GM12878 (cell line): Measurements from ENCODE around the gene EXOSC6. TPM values are rescaled to one million over a fixed set of nuclear protein-coding genes. Genes with fewer than 3 reads are reported as not detected.

Experiments used
- CBX5 ChIP-seq: sonication (generic); IDR thresholded peaks from 2 replicates; pipeline ENCODE4 v1.6.1; 2016; ENCODE audit warnings: low read depth, moderate library complexity, mild to moderate bottlenecking, inconsistent platforms
- GABPA ChIP-seq: IDR thresholded peaks from 2 replicates; pipeline ENCODE4 v1.6.1; 2014; ENCODE audit warnings: antibody characterized with exemption, low read depth, mild to moderate bottlenecking, inconsistent platforms
- IKZF1 ChIP-seq: fragments of 450-650 bp; conservative IDR thresholded peaks from 2 replicates; pipeline ENCODE4 v1.6.1; 2017; ENCODE audit warnings: antibody characterized with exemption, mild to moderate bottlenecking
- NBN ChIP-seq: fragments of 450-650 bp; IDR thresholded peaks from 2 replicates; pipeline ENCODE4 v1.6.1; 2016
- NR2C1 ChIP-seq: fragments of 450-650 bp; IDR thresholded peaks from 2 replicates; pipeline ENCODE4 v1.6.1; 2017; ENCODE audit warnings: antibody characterized with exemption, mild to moderate bottlenecking, moderate library complexity
- RELB ChIP-seq: fragments of 450-650 bp; IDR thresholded peaks from 2 replicates; pipeline ENCODE4 v1.6.1; 2017; ENCODE audit warnings: low read depth, mild to moderate bottlenecking, moderate library complexity
- SMAD1 ChIP-seq: fragments of 450-650 bp; IDR thresholded peaks from 2 replicates; pipeline ENCODE4 v1.6.1; 2018; ENCODE audit warnings: mild to moderate bottlenecking, low read depth; ENCODE audit not compliant: partially characterized antibody
- SPI1 ChIP-seq: IDR thresholded peaks from 2 replicates; pipeline ENCODE4 v1.6.1; 2011; ENCODE audit warnings: low read depth, mild to moderate bottlenecking, low read length, moderate library complexity, borderline replicate concordance; ENCODE audit not compliant: insufficient read depth
- ZNF687 ChIP-seq: fragments of 450-650 bp; IDR thresholded peaks from 2 replicates; pipeline ENCODE4 v1.6.1; 2017; ENCODE audit warnings: mild to moderate bottlenecking, moderate library complexity
- polyA plus RNA-seq, 11 experiments: library from polyadenylated mRNA; depleted of rRNA in 4 of 11; unstranded in 6 of 11; stranded (reverse) in 5 of 11; fragments of >200 nt; fragmentation: Nextera tagmentation in 4 of 11; fragmentation: Illumina TruSeq in 1 of 11; extraction: Ambion mirVana in 4 of 11; extraction: Trizol in 1 of 11; gene quantifications; 1 replicate in 1 of 11; 2 replicates in 10 of 11; pipeline versions ENCODE4 v1.2.1 to v1.2.3, GENCODE V29; 2011 to 2016; ENCODE audit warnings: inconsistent platforms in 2 of 11, missing spikeins in 2 of 11, low read depth in 1 of 11
- total RNA-seq, 4 experiments: library from RNA; depleted of rRNA in 3 of 4; stranded (reverse); fragments of >200 nt in 3 of 4; fragmentation: Illumina TruSeq in 1 of 4; extraction: Trizol in 1 of 4; gene quantifications; 2 replicates each; pipeline versions ENCODE4 v1.2.1 to v1.2.3, GENCODE V29; 2013 to 2021
- TF ChIP-seq, protein P1 (sequence below): fragments of 450-650 bp; IDR thresholded peaks from 2 replicates; pipeline ENCODE4 v1.6.1; 2016; ENCODE audit warnings: mild to moderate bottlenecking
- TF ChIP-seq, protein P2 (sequence below): IDR thresholded peaks from 2 replicates; pipeline ENCODE4 v1.6.1; 2012; ENCODE audit warnings: low read depth, low read length, improper control_type of control experiment

EXOSC6 gene
- total and polyA plus RNA-seq, 10 of the 15 experiments (the other 5 are each of a cell fraction or from before 2014, with no cell fraction given): 8.2 to 27.5 (median 14.5) TPM

DNA sequence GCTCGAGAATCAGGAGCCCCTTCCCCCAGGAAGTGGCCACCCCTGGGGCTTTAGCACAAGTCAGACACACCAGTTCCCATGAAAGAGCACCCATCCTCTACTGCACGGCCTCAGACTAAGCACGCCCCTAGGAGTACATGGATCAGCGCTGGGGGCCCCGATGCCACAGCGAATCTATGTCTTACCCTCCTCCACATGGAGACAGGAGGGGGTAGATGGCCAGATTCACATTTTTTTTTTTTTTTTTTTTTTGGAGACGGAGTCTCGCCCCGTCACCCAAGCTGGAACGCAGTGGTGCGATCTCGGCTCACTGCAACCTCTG is 3.2 kb upstream of the EXOSC6 start (continued):
- TF ChIP-seq RELB: no peak
- TF ChIP-seq, protein P1, sequence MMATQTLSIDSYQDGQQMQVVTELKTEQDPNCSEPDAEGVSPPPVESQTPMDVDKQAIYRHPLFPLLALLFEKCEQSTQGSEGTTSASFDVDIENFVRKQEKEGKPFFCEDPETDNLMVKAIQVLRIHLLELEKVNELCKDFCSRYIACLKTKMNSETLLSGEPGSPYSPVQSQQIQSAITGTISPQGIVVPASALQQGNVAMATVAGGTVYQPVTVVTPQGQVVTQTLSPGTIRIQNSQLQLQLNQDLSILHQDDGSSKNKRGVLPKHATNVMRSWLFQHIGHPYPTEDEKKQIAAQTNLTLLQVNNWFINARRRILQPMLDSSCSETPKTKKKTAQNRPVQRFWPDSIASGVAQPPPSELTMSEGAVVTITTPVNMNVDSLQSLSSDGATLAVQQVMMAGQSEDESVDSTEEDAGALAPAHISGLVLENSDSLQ: no peak
- TF ChIP-seq CBX5: no peak
- no peak for TF ChIP-seq NBN
- no peak for TF ChIP-seq ZNF687
- TF ChIP-seq, protein P2, sequence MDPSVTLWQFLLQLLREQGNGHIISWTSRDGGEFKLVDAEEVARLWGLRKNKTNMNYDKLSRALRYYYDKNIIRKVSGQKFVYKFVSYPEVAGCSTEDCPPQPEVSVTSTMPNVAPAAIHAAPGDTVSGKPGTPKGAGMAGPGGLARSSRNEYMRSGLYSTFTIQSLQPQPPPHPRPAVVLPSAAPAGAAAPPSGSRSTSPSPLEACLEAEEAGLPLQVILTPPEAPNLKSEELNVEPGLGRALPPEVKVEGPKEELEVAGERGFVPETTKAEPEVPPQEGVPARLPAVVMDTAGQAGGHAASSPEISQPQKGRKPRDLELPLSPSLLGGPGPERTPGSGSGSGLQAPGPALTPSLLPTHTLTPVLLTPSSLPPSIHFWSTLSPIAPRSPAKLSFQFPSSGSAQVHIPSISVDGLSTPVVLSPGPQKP: no peak
- TF ChIP-seq NR2C1: no peak
- TF ChIP-seq IKZF1: no peak
- no peak for TF ChIP-seq SMAD1
- TF ChIP-seq GABPA: no peak
- no peak for TF ChIP-seq SPI1
- TF ChIP-seq, all 136 proteins: peak for 0
